Activated naive CD4-positive, alpha-beta T cell (primary cell): ENCODE data around the gene SETD3.

Experiments
- DNase-seq, 4 experiments: peaks; one replicate each; lab custom pipeline; 2025; lab: John Stamatoyannopoulos, UW

SETD3 gene

GRCh38 chr14:99516871-99517642 is 36.4 kb upstream of the SETD3 start:
- DNase-seq = no peak

GRCh38 chr14:99516156-99516870 is 35.7 kb upstream of the SETD3 start:
- no peak for DNase-seq

GRCh38 chr14:99515301-99516155 is 34.9 kb upstream of the SETD3 start:
- no peak for DNase-seq

GRCh38 chr14:99514552-99515300 is 34.1 kb upstream of the SETD3 start:
- no peak for DNase-seq

GRCh38 chr14:99513946-99514551 is 33.4 kb upstream of the SETD3 start:
- no peak for DNase-seq

- DNase-seq = no peak
These were observed 32.6 kb upstream of the SETD3 start for GRCh38 chr14:99513183-99513694.

- no peak for DNase-seq
These were observed 32.0 kb upstream of the SETD3 start for GRCh38 chr14:99512571-99513182.

- no peak for DNase-seq
These were observed 31.4 kb upstream of the SETD3 start for GRCh38 chr14:99512110-99512449.

- DNase-seq = no peak
These were observed 30.9 kb upstream of the SETD3 start for GRCh38 chr14:99511421-99512109.

GRCh38 chr14:99510556-99511139 is 30.0 kb upstream of the SETD3 start:
- DNase-seq = no peak

GRCh38 chr14:99509871-99510555 is 29.4 kb upstream of the SETD3 start:
- no peak for DNase-seq

- no peak for DNase-seq
These were observed 28.4 kb upstream of the SETD3 start for GRCh38 chr14:99508896-99509629.

- no peak for DNase-seq
These were observed 27.4 kb upstream of the SETD3 start for GRCh38 chr14:99507860-99508640.

GRCh38 chr14:99506276-99506675 is 25.6 kb upstream of the SETD3 start:
- DNase-seq = no peak

GRCh38 chr14:99505089-99505488 is 24.4 kb upstream of the SETD3 start:
- DNase-seq = no peak

- DNase-seq = no peak
These were observed 23.3 kb upstream of the SETD3 start for GRCh38 chr14:99503848-99504453.

GRCh38 chr14:99502989-99503421 is 22.3 kb upstream of the SETD3 start:
- DNase-seq = no peak
